ENCODE measurements around the gene ZMYND10.

The ZMYND10 gene

DNA sequence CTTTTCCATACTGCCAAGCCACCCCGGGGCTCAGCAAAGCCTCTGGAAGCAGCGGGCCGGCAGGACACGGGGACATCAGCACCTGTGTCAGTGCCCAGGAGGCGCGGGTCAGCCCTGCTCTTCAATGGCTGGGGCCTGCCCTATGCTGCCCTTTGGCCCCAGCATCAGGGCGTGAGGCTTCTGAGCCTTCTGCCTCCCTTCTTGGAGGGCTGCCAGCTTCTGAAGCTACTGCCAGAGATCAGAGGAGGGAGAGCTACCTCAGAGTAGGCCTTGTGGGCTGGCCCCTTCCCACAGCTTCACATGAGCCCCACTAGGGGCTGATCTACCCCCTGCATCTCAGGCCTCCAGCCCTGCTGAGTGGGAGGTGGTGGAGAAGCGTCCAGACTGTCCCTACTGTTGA lies 26.8 kb upstream of the ZMYND10 start:
- TF ChIP-seq POLR2AphosphoS5 (IDR thresholded peaks at IDR 0.05; ENCODE audit: low read depth, low read length) (no peak), SIN3A (IDR thresholded peaks at IDR 0.05; ENCODE audit: borderline replicate concordance, insufficient read depth, low read length) (no peak), TAF1 (IDR thresholded peaks at IDR 0.05; ENCODE audit: borderline replicate concordance, insufficient read depth, low read length) (no peak), FOXP2 (optimal IDR thresholded peaks at IDR 0.05; ENCODE audit: borderline replicate concordance, extremely low read depth, extremely low read length, insufficient read depth) (no peak)
- TF ChIP-seq, protein P1, sequence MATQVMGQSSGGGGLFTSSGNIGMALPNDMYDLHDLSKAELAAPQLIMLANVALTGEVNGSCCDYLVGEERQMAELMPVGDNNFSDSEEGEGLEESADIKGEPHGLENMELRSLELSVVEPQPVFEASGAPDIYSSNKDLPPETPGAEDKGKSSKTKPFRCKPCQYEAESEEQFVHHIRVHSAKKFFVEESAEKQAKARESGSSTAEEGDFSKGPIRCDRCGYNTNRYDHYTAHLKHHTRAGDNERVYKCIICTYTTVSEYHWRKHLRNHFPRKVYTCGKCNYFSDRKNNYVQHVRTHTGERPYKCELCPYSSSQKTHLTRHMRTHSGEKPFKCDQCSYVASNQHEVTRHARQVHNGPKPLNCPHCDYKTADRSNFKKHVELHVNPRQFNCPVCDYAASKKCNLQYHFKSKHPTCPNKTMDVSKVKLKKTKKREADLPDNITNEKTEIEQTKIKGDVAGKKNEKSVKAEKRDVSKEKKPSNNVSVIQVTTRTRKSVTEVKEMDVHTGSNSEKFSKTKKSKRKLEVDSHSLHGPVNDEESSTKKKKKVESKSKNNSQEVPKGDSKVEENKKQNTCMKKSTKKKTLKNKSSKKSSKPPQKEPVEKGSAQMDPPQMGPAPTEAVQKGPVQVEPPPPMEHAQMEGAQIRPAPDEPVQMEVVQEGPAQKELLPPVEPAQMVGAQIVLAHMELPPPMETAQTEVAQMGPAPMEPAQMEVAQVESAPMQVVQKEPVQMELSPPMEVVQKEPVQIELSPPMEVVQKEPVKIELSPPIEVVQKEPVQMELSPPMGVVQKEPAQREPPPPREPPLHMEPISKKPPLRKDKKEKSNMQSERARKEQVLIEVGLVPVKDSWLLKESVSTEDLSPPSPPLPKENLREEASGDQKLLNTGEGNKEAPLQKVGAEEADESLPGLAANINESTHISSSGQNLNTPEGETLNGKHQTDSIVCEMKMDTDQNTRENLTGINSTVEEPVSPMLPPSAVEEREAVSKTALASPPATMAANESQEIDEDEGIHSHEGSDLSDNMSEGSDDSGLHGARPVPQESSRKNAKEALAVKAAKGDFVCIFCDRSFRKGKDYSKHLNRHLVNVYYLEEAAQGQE (IDR thresholded peaks at IDR 0.05; ENCODE audit: insufficient read depth in 1 of 2, low read depth in 2 of 2, low read length in 2 of 2), result no peak

DNA sequence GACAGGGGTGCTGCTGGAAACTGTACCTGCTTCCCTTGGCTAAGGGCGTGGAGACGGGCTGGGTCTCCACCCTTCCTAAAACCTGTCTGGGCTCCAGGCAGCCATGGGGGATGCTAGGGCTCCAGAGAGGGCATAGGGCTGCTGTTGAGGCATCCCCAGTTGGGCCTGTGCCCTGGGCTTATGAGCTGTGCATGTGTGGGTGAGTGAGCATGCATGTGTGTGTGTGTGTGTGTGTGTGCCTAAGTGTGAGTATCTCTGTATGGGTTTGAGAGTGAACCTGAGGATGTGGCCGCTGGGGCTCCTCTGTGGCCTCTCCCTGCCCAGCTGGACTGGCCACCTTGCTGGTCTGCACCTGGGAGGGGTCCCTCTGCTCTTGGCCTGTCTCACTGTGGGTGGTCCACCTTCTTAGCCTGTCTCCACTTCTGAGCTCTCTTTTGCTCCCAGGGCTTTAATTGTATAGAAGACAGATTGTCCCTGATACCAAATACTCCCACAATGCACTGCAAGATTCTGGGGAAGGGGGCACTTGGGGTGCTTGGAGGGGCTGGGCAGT lies 25.7 kb upstream of the ZMYND10 start:
- TF ChIP-seq FOXP2 (optimal IDR thresholded peaks at IDR 0.05; ENCODE audit: borderline replicate concordance, extremely low read depth, extremely low read length, insufficient read depth) (no peak), POLR2AphosphoS5 (IDR thresholded peaks at IDR 0.05; ENCODE audit: low read depth, low read length) (no peak), TAF1 (IDR thresholded peaks at IDR 0.05; ENCODE audit: borderline replicate concordance, insufficient read depth, low read length) (no peak), SIN3A (IDR thresholded peaks at IDR 0.05; ENCODE audit: borderline replicate concordance, insufficient read depth, low read length) (no peak)
- TF ChIP-seq, protein P1 (IDR thresholded peaks at IDR 0.05; ENCODE audit: insufficient read depth in 1 of 2, low read depth in 2 of 2, low read length in 2 of 2), result no peak

DNA sequence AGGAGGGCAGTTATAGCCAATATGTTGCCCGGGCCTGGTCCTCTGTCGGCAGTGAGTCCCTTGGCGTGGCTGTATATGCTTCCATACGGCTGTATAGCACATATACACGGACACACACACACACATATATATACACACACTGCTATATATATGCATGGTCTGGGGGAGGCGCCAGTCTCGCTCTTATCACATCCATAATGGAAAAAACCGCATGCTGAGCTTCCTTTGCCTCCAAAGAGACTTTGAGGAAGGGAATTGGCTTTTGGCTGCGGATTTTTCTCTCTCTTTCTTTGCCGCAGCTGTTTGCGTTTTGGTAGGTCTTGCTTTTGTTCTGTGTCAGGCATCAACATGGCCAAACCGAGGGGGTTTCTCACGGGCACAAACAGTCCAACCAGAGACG lies 25.1 kb upstream of the ZMYND10 start:
- TF ChIP-seq, protein P1 (IDR thresholded peaks at IDR 0.05; ENCODE audit: insufficient read depth in 1 of 2, low read depth in 2 of 2, low read length in 2 of 2), result no peak
- TF ChIP-seq TAF1 (IDR thresholded peaks at IDR 0.05; ENCODE audit: borderline replicate concordance, insufficient read depth, low read length) (no peak), POLR2AphosphoS5 (IDR thresholded peaks at IDR 0.05; ENCODE audit: low read depth, low read length) (no peak), FOXP2 (optimal IDR thresholded peaks at IDR 0.05; ENCODE audit: borderline replicate concordance, extremely low read depth, extremely low read length, insufficient read depth) (no peak), SIN3A (IDR thresholded peaks at IDR 0.05; ENCODE audit: borderline replicate concordance, insufficient read depth, low read length) (no peak)

DNA sequence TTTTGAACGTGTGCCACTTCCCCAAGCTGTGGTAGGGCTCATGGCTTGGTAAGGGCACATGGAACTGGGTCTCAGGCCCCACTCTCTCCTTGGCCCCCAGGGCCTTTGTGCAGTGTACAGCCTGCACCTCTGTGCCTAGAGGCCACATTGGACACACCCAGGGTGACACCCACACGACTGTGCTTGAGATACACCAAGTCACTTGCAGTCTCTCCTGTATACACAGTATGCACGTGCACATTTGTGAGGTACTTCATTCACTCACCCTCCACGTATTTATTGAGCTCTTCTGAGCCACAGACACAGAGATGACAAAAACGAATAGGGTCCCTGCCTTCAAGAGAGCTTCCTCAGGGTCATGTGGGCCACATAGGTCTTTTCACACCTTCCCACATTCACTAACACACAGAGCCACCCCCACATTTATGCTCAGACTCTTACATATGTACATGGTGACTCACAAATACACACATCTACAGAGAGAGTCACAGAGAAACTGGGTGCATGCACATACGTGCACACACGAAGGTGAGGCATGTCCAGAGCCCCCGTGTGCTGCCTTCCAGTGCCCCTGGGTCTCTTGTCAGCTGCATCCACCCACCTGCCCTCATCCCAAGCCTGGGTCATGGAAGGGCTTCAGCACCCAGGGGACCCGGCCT lies 23.6 kb upstream of the ZMYND10 start:
- no peak for TF ChIP-seq POLR2AphosphoS5 (IDR thresholded peaks at IDR 0.05; ENCODE audit: low read depth, low read length)

DNA sequence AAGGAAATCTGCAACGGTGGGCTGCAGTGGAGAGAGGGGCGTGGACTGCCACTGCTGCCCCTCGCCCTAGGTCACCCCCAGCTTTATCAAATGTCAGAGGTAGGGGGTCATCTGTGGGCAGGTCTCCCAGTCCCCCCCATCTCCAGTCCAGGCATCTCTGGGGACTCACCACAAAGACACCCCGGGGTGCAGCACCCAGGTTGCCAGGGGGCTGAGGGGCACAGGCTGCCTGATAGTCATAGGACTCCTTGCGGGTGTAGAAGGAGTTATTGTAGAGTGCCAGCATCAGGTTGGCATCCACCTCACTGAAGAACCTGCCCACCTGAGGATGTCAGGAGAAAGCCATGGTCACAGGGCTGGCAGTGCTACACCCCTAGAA lies 20.3 kb upstream of the ZMYND10 start:
- TF ChIP-seq SIN3A (IDR thresholded peaks at IDR 0.05; ENCODE audit: borderline replicate concordance, insufficient read depth, low read length) (no peak), POLR2AphosphoS5 (IDR thresholded peaks at IDR 0.05; ENCODE audit: low read depth, low read length) (no peak), FOXP2 (optimal IDR thresholded peaks at IDR 0.05; ENCODE audit: borderline replicate concordance, extremely low read depth, extremely low read length, insufficient read depth) (no peak), TAF1 (IDR thresholded peaks at IDR 0.05; ENCODE audit: borderline replicate concordance, insufficient read depth, low read length) (no peak)
- TF ChIP-seq, protein P1 (IDR thresholded peaks at IDR 0.05; ENCODE audit: insufficient read depth in 1 of 2, low read depth in 2 of 2, low read length in 2 of 2), result no peak
